K562 (cell line): Measurements from ENCODE around the gene BRD4. TPM values are rescaled to one million over a fixed set of nuclear protein-coding genes. Genes with fewer than 3 reads are reported as not detected.

Experiments used
- BACH1 ChIP-seq: fragments of 200-800 bp; sonication (Bioruptor generic); IDR thresholded peaks from 2 replicates; pipeline ENCODE4 v1.6.1; 2016; ENCODE audit warnings: missing genetic modification characterization, missing compliant biosample characterization
- CBX5 ChIP-seq: IDR thresholded peaks from 2 replicates; pipeline ENCODE4 v1.6.1; 2014; ENCODE audit warnings: low read depth, borderline replicate concordance
- HDAC2 ChIP-seq: fragments of 450-650 bp; IDR thresholded peaks from 2 replicates; pipeline ENCODE4 v1.6.1; 2016; ENCODE audit warnings: mild to moderate bottlenecking
- HNRNPH1 ChIP-seq: fragments of 200-400 bp; formaldehyde crosslinking; optimal IDR thresholded peaks from 2 replicates; pipeline ENCODE3; 2017; ENCODE audit warnings: low read depth, mild to moderate bottlenecking, low read length, moderate library complexity
- HOXB6 ChIP-seq: fragments of 250-450 bp; sonication (Bioruptor Pico); IDR thresholded peaks from 2 replicates; pipeline ENCODE4 v1.5.1; 2022; ENCODE audit warnings: mild to moderate bottlenecking, borderline replicate concordance
- LEF1 ChIP-seq: fragments of 450-650 bp; IDR thresholded peaks from 2 replicates; pipeline ENCODE4 v1.6.1; 2016; ENCODE audit warnings: mild to moderate bottlenecking
- NR2C2 ChIP-seq, 2 experiments: fragments of 200-800 bp in 1 of 2; sonication (Bioruptor generic) in 1 of 2; sonication (generic) in 1 of 2; formaldehyde crosslinking in 1 of 2; IDR thresholded peaks; 2 replicates each; pipeline versions ENCODE4 v1.6.1 to v1.8.0; 2016 to 2022; ENCODE audit warnings: mild to moderate bottlenecking in 1 of 2, missing compliant biosample characterization in 1 of 2, missing genetic modification characterization in 1 of 2, missing genetic modification reagents in 1 of 2
- POLR2H ChIP-seq: IDR thresholded peaks from 2 replicates; pipeline ENCODE4 v1.6.1; 2016; ENCODE audit warnings: missing genetic modification characterization, low read depth, mild to moderate bottlenecking, control low read depth, missing compliant biosample characterization, moderate library complexity
- RFX5 ChIP-seq: IDR thresholded peaks from 2 replicates; pipeline ENCODE4 v1.6.1; 2011; ENCODE audit warnings: low read depth, mild to moderate bottlenecking, improper control_type of control experiment, low read length
- STAT5A ChIP-seq: IDR thresholded peaks from 2 replicates; pipeline ENCODE4 v1.6.1; 2012; ENCODE audit warnings: low read length, inconsistent platforms, borderline replicate concordance
- ZNF586 ChIP-seq: fragments of 450-650 bp; formaldehyde crosslinking; conservative IDR thresholded peaks from 2 replicates; pipeline ENCODE4 v1.4.0; 2020; ENCODE audit warnings: mild to moderate bottlenecking, moderate library complexity
- ZNF699 ChIP-seq: fragments of 250-450 bp; sonication (Bioruptor Pico); IDR thresholded peaks from 2 replicates; pipeline ENCODE4 v1.8.0; 2021; ENCODE audit warnings: mild to moderate bottlenecking, moderate library complexity; ENCODE audit not compliant: insufficient replicate concordance
- ZNF77 ChIP-seq: fragments of 250-450 bp; sonication (Bioruptor Pico); IDR thresholded peaks from 2 replicates; pipeline ENCODE4 v1.5.0; 2020
- polyA plus RNA-seq, 8 experiments: library from polyadenylated mRNA; depleted of rRNA in 4 of 8; stranded (reverse) in 5 of 8; unstranded in 3 of 8; fragments of >200 nt; fragmentation: Nextera tagmentation in 2 of 8; fragmentation: Illumina TruSeq in 1 of 8; extraction: Ambion mirVana in 2 of 8; extraction: Trizol in 1 of 8; gene quantifications; 2 replicates each; pipeline versions ENCODE4 v1.2.1 to v1.2.3, GENCODE V29; 2011 to 2014; ENCODE audit warnings: inconsistent platforms in 1 of 8, missing spikeins in 1 of 8
- total RNA-seq, 7 experiments: library from RNA; depleted of rRNA in 6 of 7; stranded (reverse); fragments of >200 nt in 6 of 7; fragmentation: Illumina TruSeq in 2 of 7; extraction: Trizol in 2 of 7; gene quantifications; 2 replicates each; pipeline versions ENCODE4 v1.2.1 to v1.2.3, GENCODE V29; 2011 to 2021; ENCODE audit warnings: low replicate concordance in 1 of 7
- TF ChIP-seq, protein P1 (sequence below): sonication (generic); formaldehyde crosslinking; IDR thresholded peaks from 2 replicates; pipeline ENCODE4 v1.8.0; 2022; ENCODE audit warnings: missing genetic modification reagents, mild to moderate bottlenecking, borderline replicate concordance
- TF ChIP-seq, protein P2 (sequence below): fragments of 250-450 bp; sonication (Bioruptor Pico); IDR thresholded peaks from 2 replicates; pipeline ENCODE4 v1.8.0; 2021; ENCODE audit warnings: borderline replicate concordance, mild to moderate bottlenecking, moderate library complexity; ENCODE audit not compliant: poor library complexity, severe bottlenecking
- TF ChIP-seq, protein P3 (sequence below): fragments of 450-650 bp; IDR thresholded peaks from 2 replicates; pipeline ENCODE4 v1.6.1; 2017; ENCODE audit warnings: antibody characterized with exemption, mild to moderate bottlenecking
- TF ChIP-seq, protein P4 (sequence below), 3 experiments: fragments of 200-800 bp in 1 of 3; fragments of 250-450 bp in 1 of 3; fragments of 450-650 bp in 1 of 3; sonication (Bioruptor Pico) in 1 of 3; sonication (Bioruptor generic) in 1 of 3; formaldehyde crosslinking in 1 of 3; IDR thresholded peaks; 2 replicates each; pipeline versions ENCODE4 v1.6.1 to v1.8.0; 2016 to 2022; ENCODE audit warnings: mild to moderate bottlenecking in 2 of 3, missing genetic modification characterization in 2 of 3, missing compliant biosample characterization in 1 of 3, moderate library complexity in 1 of 3

BRD4 gene
- total and polyA plus RNA-seq, 9 of the 15 experiments (the other 6 are each of a cell fraction or from before 2014, with no cell fraction given): 1.8 to 105 (median 15.6) TPM

DNA sequence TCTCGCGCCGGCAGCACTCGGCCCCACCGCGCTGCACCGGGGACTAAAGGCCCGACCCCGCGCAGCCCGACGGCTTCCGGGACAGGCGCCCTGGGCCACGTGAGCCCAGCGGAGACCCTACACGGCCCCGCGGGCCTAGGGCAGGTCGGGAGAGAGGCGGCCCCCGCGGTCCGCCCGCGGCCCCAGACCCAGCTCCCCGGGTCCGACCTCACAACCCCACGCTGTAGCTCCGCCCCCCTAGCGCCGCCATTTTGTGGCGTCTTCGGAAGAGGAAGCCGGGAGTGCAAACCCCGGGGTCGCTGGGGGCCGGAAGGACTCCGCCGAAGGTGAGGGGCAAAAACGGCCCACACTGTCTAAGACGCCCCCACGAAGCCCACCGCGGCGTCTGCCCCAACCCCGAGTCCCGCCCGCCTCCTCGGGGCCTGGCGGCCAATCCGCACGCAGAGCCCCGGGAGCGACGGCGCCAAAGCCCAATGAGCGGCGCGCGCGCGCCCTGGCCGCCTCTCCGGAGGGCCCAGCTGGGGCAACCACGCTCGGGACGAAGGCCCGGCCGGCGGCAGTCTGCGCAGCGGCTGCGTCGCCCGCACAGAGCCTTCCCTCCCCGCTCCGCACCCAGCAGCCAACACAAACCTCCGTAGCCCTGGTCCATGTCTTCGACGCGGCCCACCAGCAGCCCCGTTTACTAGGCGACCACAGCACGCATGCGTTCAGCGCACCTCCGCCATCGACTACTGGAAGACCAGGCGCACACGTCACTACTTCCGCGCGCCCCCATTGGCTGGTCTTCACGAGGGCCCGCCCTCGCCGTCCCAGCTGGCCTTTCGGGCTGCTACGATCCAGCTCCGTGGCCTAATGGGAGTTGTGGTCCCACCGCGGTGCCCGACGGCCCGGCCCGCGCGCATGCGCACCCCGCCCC lies 47.0 kb upstream of the BRD4 start, which contains the start of gene AKAP8 (continued):
- TF ChIP-seq, protein P1, sequence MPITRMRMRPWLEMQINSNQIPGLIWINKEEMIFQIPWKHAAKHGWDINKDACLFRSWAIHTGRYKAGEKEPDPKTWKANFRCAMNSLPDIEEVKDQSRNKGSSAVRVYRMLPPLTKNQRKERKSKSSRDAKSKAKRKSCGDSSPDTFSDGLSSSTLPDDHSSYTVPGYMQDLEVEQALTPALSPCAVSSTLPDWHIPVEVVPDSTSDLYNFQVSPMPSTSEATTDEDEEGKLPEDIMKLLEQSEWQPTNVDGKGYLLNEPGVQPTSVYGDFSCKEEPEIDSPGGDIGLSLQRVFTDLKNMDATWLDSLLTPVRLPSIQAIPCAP: no peak
- TF ChIP-seq NR2C2 (CRISPR knock-in tag; IDR thresholded peaks at IDR 0.05) (peak; percentile 53; the same call in 1 of the 2 replicates), NR2C2 (tag; IDR thresholded peaks at IDR 0.05) (peak; percentile 86), CBX5 (no peak), HNRNPH1 (peak; percentile 56), RFX5 (0 out of 2 replicates have a peak, but pooled peaks have one; percentile 47), POLR2H (tag) (peak; percentile 86), HOXB6 (CRISPR knock-in tag) (no peak), LEF1 (no peak), ZNF586 (CRISPR knock-in tag) (no peak), BACH1 (no peak), HDAC2 (no peak), ZNF699 (CRISPR knock-in tag) (no peak), ZNF77 (no peak), STAT5A (no peak)
- TF ChIP-seq, protein P2, sequence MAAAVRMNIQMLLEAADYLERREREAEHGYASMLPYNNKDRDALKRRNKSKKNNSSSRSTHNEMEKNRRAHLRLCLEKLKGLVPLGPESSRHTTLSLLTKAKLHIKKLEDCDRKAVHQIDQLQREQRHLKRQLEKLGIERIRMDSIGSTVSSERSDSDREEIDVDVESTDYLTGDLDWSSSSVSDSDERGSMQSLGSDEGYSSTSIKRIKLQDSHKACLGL: no peak
- TF ChIP-seq, protein P3, sequence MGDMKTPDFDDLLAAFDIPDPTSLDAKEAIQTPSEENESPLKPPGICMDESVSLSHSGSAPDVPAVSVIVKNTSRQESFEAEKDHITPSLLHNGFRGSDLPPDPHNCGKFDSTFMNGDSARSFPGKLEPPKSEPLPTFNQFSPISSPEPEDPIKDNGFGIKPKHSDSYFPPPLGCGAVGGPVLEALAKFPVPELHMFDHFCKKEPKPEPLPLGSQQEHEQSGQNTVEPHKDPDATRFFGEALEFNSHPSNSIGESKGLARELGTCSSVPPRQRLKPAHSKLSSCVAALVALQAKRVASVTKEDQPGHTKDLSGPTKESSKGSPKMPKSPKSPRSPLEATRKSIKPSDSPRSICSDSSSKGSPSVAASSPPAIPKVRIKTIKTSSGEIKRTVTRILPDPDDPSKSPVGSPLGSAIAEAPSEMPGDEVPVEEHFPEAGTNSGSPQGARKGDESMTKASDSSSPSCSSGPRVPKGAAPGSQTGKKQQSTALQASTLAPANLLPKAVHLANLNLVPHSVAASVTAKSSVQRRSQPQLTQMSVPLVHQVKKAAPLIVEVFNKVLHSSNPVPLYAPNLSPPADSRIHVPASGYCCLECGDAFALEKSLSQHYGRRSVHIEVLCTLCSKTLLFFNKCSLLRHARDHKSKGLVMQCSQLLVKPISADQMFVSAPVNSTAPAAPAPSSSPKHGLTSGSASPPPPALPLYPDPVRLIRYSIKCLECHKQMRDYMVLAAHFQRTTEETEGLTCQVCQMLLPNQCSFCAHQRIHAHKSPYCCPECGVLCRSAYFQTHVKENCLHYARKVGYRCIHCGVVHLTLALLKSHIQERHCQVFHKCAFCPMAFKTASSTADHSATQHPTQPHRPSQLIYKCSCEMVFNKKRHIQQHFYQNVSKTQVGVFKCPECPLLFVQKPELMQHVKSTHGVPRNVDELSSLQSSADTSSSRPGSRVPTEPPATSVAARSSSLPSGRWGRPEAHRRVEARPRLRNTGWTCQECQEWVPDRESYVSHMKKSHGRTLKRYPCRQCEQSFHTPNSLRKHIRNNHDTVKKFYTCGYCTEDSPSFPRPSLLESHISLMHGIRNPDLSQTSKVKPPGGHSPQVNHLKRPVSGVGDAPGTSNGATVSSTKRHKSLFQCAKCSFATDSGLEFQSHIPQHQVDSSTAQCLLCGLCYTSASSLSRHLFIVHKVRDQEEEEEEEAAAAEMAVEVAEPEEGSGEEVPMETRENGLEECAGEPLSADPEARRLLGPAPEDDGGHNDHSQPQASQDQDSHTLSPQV: no peak
- TF ChIP-seq, protein P4, sequence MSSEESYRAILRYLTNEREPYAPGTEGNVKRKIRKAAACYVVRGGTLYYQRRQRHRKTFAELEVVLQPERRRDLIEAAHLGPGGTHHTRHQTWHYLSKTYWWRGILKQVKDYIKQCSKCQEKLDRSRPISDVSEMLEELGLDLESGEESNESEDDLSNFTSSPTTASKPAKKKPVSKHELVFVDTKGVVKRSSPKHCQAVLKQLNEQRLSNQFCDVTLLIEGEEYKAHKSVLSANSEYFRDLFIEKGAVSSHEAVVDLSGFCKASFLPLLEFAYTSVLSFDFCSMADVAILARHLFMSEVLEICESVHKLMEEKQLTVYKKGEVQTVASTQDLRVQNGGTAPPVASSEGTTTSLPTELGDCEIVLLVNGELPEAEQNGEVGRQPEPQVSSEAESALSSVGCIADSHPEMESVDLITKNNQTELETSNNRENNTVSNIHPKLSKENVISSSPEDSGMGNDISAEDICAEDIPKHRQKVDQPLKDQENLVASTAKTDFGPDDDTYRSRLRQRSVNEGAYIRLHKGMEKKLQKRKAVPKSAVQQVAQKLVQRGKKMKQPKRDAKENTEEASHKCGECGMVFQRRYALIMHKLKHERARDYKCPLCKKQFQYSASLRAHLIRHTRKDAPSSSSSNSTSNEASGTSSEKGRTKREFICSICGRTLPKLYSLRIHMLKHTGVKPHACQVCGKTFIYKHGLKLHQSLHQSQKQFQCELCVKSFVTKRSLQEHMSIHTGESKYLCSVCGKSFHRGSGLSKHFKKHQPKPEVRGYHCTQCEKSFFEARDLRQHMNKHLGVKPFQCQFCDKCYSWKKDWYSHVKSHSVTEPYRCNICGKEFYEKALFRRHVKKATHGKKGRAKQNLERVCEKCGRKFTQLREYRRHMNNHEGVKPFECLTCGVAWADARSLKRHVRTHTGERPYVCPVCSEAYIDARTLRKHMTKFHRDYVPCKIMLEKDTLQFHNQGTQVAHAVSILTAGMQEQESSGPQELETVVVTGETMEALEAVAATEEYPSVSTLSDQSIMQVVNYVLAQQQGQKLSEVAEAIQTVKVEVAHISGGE (CRISPR knock-in tag; IDR thresholded peaks at IDR 0.05): peak in 1 of 3 experiments; percentile 55; a peak in 1 of 6 replicates
